NT2/D1 (cell line): Measurements from ENCODE around the gene SERTAD2.

Source experiments
- SUZ12 ChIP-seq: IDR thresholded peaks from 2 replicates; pipeline ENCODE4 v1.6.1; 2011; ENCODE audit not compliant: insufficient read length, insufficient read depth; ENCODE audit errors: extremely low read depth
- YY1 ChIP-seq: IDR thresholded peaks from 2 replicates; pipeline ENCODE4 v1.6.1; 2011; ENCODE audit not compliant: insufficient read length, insufficient read depth
- ZNF274 ChIP-seq: IDR thresholded peaks from 2 replicates; pipeline ENCODE4 v1.6.1; 2011; ENCODE audit warnings: mild to moderate bottlenecking, low read depth, low read length

DNA sequence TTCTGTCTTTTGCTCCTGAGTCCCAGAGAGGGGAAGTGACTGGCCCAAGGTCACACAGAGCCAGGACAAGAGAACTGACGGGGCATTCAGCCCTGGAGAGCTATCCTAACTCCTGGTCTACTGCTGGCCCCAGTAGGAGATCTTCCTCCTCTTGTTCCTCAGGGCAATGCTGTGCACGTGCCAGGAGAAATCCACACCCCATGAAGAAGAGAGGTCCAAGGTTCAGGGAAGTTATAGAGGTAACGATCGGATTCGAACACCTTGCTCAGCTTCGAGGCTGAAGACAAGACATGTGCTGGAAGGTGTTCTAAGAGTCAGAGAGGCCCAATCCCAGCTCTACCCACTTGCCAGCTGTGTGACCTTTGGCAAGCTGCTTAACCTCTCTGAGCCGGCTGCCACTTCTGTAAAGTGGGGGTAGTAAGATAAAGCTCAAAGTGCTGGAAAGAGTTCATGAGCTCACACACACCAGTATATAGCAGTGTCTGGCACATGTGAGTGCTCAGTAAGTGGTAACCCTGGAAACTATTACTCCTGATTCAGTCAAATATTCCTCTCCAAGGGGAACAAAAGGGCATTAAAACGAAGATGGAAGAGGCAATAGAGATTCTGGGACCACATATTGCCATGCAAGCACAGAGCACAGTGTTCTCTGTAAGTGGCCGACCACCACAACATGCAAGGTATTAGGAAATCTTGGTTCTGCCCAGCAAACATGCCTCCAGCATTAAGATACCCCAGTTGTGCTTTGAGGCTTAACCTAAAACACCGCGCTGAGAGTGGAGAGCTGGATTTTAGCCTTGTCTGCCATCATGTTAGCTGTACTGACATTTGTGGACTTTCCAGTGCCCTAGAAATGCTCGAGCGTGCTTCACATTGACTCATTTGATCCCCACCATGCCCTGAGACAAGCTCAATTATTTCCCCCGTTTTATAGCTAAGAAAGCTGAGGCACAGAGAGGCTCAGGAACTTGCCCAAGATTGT, 25.6 kb downstream of the SERTAD2 start:
- TF ChIP-seq ZNF274 (no peak), SUZ12 (no peak), YY1 (no peak)
